Measurements from ENCODE around the gene DECR2. TPM values are rescaled to one million over a fixed set of nuclear protein-coding genes. Genes with fewer than 3 reads are reported as not detected.
A peak's percentile ranks its signal among the peaks of the same experiment; 100 is the strongest.
"Not testable (repeated sequence)": the region's sequence is repeated elsewhere in the genome, so short reads cannot be mapped to it uniquely, and the experiment has no call there.

Gene DECR2
- polyA plus RNA-seq, 3 donors, result 5.7 to 12.8 (median 8.7) TPM

GRCh38 chr16:386641-387156 lies 15.0 kb upstream of the DECR2 start:
- 90% methylated on average over 18 of the region's 19 CpGs for WGBS (ENCODE audit: insufficient coverage)
- no peak overlapping the region for H3K4me3 ChIP-seq (replicated peaks in 1 of 3; ENCODE audit: low read depth in 2 of 3, low read length in 3 of 3)
- H3K4me2 ChIP-seq (replicated peaks; ENCODE audit: extremely low read depth, low read length, poor library complexity, severe bottlenecking), result no peak overlapping the region
- H3K36me3 ChIP-seq (replicated peaks in 1 of 2; ENCODE audit: control insufficient read depth in 1 of 2, insufficient read depth in 2 of 2, low read length in 2 of 2), result no peaks in the 10 kb centered on the region
- H3K27ac Mint-ChIP-seq, result peak overlapping the region in 1 of 7 donors; percentile 9
- no peak overlapping the region for H3K4me3 Mint-ChIP-seq
- no peaks in the 10 kb centered on the region for H3K27me3 ChIP-seq (ENCODE audit: control insufficient read depth in 2 of 2, insufficient read depth in 2 of 2, low read length in 2 of 2)
- no peak for DNase-seq
- no peaks in the 10 kb centered on the region for H3K9me3 ChIP-seq (replicated peaks in 1 of 2; ENCODE audit: control insufficient read depth in 1 of 2, insufficient read depth in 1 of 2, low read length in 2 of 2)
- H3K9me3 Mint-ChIP-seq, result peaks cover 0 to 1% (median 0%) of the 10 kb centered on the region in 7 donors
- peaks cover 0 to 13% (median 11%) of the 10 kb centered on the region in 3 donors for H3K27me3 Mint-ChIP-seq (ENCODE audit: low read depth in 3 of 3)
- no peak overlapping the region for H3K27ac ChIP-seq (ENCODE audit: low read depth in 1 of 2, low read length in 2 of 2)
- no peak overlapping the region for H2AFZ ChIP-seq (ENCODE audit: insufficient read depth, low read depth, low read length, poor library complexity, severe bottlenecking)
- no peaks in the 10 kb centered on the region for H4K20me1 ChIP-seq (ENCODE audit: insufficient read depth, low read length)
- peaks cover 27% of the 10 kb centered on the region for H3K4me1 Mint-ChIP-seq
- no peak overlapping the region for H3K9ac ChIP-seq (ENCODE audit: insufficient read depth, low read length, poor library complexity, severe bottlenecking)
- peaks cover 0 to 6% of the 10 kb centered on the region in 2 donors for H3K36me3 Mint-ChIP-seq
- peaks cover 24 to 35% of the 10 kb centered on the region in 2 donors for H3K4me1 ChIP-seq (ENCODE audit: control insufficient read depth in 1 of 2, insufficient read depth in 2 of 2, low read length in 2 of 2)
- intact Hi-C loops (cut with micrococcal nuclease), result no loop called here
- TF ChIP-seq CTCF (IDR thresholded peaks at IDR 0.05), result no peak
- peaks cover 8% of the 10 kb centered on the region for H3K79me2 ChIP-seq (ENCODE audit: insufficient read depth, low read length)

- not testable (repeated sequence) for H3K9me3 Mint-ChIP-seq, DNase-seq
Measured at GRCh38 chr16:387761-388666, 13.7 kb upstream of the DECR2 start.

More at GRCh38 chr16:387761-388666, 13.7 kb upstream of the DECR2 start:
- H3K36me3 Mint-ChIP-seq; H3K9me3 ChIP-seq (replicated peaks in 1 of 2; ENCODE audit: control insufficient read depth in 1 of 2, insufficient read depth in 1 of 2, low read length in 2 of 2); H4K20me1 ChIP-seq (ENCODE audit: insufficient read depth, low read length); H3K36me3 ChIP-seq (replicated peaks in 1 of 2; ENCODE audit: control insufficient read depth in 1 of 2, insufficient read depth in 2 of 2, low read length in 2 of 2); H2AFZ ChIP-seq (ENCODE audit: insufficient read depth, low read depth, low read length, poor library complexity, severe bottlenecking); H3K27me3 Mint-ChIP-seq (ENCODE audit: low read depth in 3 of 3); H3K4me3 Mint-ChIP-seq; H3K27ac ChIP-seq (ENCODE audit: low read depth in 1 of 2, low read length in 2 of 2); H3K4me3 ChIP-seq (replicated peaks in 1 of 3; ENCODE audit: low read depth in 2 of 3, low read length in 3 of 3); intact Hi-C loops (cut with micrococcal nuclease); H3K27ac Mint-ChIP-seq; H3K4me2 ChIP-seq (replicated peaks; ENCODE audit: extremely low read depth, low read length, poor library complexity, severe bottlenecking); H3K27me3 ChIP-seq (ENCODE audit: control insufficient read depth in 2 of 2, insufficient read depth in 2 of 2, low read length in 2 of 2); H3K9ac ChIP-seq (ENCODE audit: insufficient read depth, low read length, poor library complexity, severe bottlenecking); H3K79me2 ChIP-seq (ENCODE audit: insufficient read depth, low read length): not testable (repeated sequence)
- peaks cover 27 to 35% of the 10 kb centered on the region in 2 donors for H3K4me1 ChIP-seq (ENCODE audit: control insufficient read depth in 1 of 2, insufficient read depth in 2 of 2, low read length in 2 of 2)
- peaks cover 27% of the 10 kb centered on the region for H3K4me1 Mint-ChIP-seq
- WGBS (ENCODE audit: insufficient coverage), result 92% methylated on average over 9 of the region's 20 CpGs
